PC-3 (cell line): Measurements from ENCODE around the gene IL3RA. TPM values are rescaled to one million over a fixed set of nuclear protein-coding genes. Genes with fewer than 3 reads are reported as not detected.

Experiments
- ATAC-seq: fragments of 200-7000 bp; cut with Tn5 transposase; 2 replicates; pipeline ENCODE4 v1.9.1; 2020; ENCODE audit warnings: mild to moderate bottlenecking, moderate library complexity
- BruUV-seq: library from RNA; stranded (reverse); fragments of 400-500 nt; replicated peaks from 2 replicates; lab custom pipeline; 2021; lab: Mats Ljungman, UMichigan
- CTCF ChIA-PET: fragments of 300-600 bp; sonication (Branson Sonifier 250); formaldehyde crosslinking; loops from one replicate; lab custom pipeline; 2022; ENCODE audit warnings: antibody characterized with exemption; lab: Charles Lee
- POLR2A ChIA-PET: fragments of 300-600 bp; sonication (Branson Sonifier 250); formaldehyde crosslinking; loops from one replicate; lab custom pipeline; 2022; ENCODE audit warnings: antibody characterized with exemption; ENCODE audit not compliant: unreplicated experiment; lab: Charles Lee
- DNase-seq: peaks from one replicate; pipeline ENCODE4 v3.0.0-alpha.2; 2015
- H2AFZ ChIP-seq: fragments of 300-600 bp; sonication (generic); 2 replicates; pipeline ENCODE4 v1.6.0; 2016; ENCODE audit warnings: antibody characterized with exemption, low read length
- H3F3A ChIP-seq: fragments of 300-600 bp; sonication (generic); one replicate; pipeline ENCODE4 v1.6.0; 2017; ENCODE audit warnings: antibody characterized with exemption, low read length, control low read depth, mild to moderate bottlenecking; ENCODE audit not compliant: unreplicated experiment
- H3K27ac ChIP-seq: fragments of 300-600 bp; sonication (generic); 2 replicates; pipeline ENCODE4 v1.5.1; 2016; ENCODE audit warnings: mild to moderate bottlenecking, low read length
- H3K27me3 ChIP-seq: fragments of 300-600 bp; sonication (generic); 2 replicates; pipeline ENCODE4 v1.6.1; 2016; ENCODE audit warnings: low read length, mixed read lengths
- H3K36me3 ChIP-seq: fragments of 300-600 bp; sonication (generic); 2 replicates; pipeline ENCODE4 v1.6.1; 2016; ENCODE audit warnings: low read depth, mixed run types, low read length, mixed read lengths
- H3K4me1 ChIP-seq: fragments of 300-600 bp; sonication (generic); 2 replicates; pipeline ENCODE4 v1.5.1; 2016; ENCODE audit warnings: low read length; ENCODE audit not compliant: insufficient read depth
- H3K4me2 ChIP-seq: fragments of 300-600 bp; sonication (generic); 2 replicates; pipeline ENCODE4 v1.6.0; 2016; ENCODE audit warnings: low read length
- H3K4me3 ChIP-seq: fragments of 300-600 bp; sonication (generic); 2 replicates; pipeline ENCODE4 v1.5.1; 2016; ENCODE audit warnings: mild to moderate bottlenecking, low read length, mixed read lengths
- H3K79me2 ChIP-seq: fragments of 300-600 bp; sonication (generic); 2 replicates; pipeline ENCODE4 v1.6.1; 2017; ENCODE audit warnings: low read length, mixed read lengths
- H3K9ac ChIP-seq: fragments of 300-600 bp; sonication (generic); 2 replicates; pipeline ENCODE4 v1.6.0; 2016; ENCODE audit warnings: mild to moderate bottlenecking, low read length
- H3K9me2 ChIP-seq: fragments of 300-600 bp; sonication (generic); replicated peaks from 2 replicates; pipeline ENCODE4 v1.6.1; 2016; ENCODE audit warnings: mixed run types, low read length, mixed read lengths
- H3K9me3 ChIP-seq: fragments of 300-600 bp; sonication (generic); 2 replicates; pipeline ENCODE4 v1.6.1; 2016; ENCODE audit warnings: low read length, mixed read lengths
- H4K20me1 ChIP-seq: fragments of 300-600 bp; sonication (generic); 2 replicates; pipeline ENCODE4 v1.6.1; 2016; ENCODE audit warnings: low read length, mixed read lengths
- CTCF ChIP-seq: fragments of 300-600 bp; sonication (generic); conservative IDR thresholded peaks from 2 replicates; pipeline ENCODE4 v1.5.1; 2017; ENCODE audit warnings: antibody characterized with exemption, low read depth, mild to moderate bottlenecking, low read length
- EZH2 ChIP-seq: fragments of 300-600 bp; sonication (generic); IDR thresholded peaks from one replicate; pipeline ENCODE4 v1.6.1; 2017; ENCODE audit warnings: antibody characterized with exemption, mild to moderate bottlenecking, low read length; ENCODE audit not compliant: unreplicated experiment
- EZH2phosphoT487 ChIP-seq: fragments of 300-600 bp; sonication (generic); IDR thresholded peaks from 2 replicates; pipeline ENCODE4 v1.6.1; 2018; ENCODE audit warnings: mild to moderate bottlenecking, antibody characterized with exemption, low read length, borderline replicate concordance
- intact Hi-C: fragments of 100-400 bp; cut with micrococcal nuclease; formaldehyde crosslinking; loops from 2 replicates; pipeline ENCODE4 v1.9.0; 2023
- total RNA-seq: library from RNA; depleted of rRNA; stranded (reverse); fragments of >200 nt; gene quantifications from 2 replicates; pipeline ENCODE4 v1.2.3, GENCODE V29; 2014

The IL3RA gene
- total RNA-seq, 1 experiment from 2014 or later = not detected

- Histone ChIP-seq H3K9me3 (no peaks in the 10 kb centered on the region), H3K27me3 (no peaks in the 10 kb centered on the region), H4K20me1 (no peaks in the 10 kb centered on the region), H3K9me2 (no peaks in the 10 kb centered on the region), H3K79me2 (no peaks in the 10 kb centered on the region), H3K4me3 (no peak overlapping the region), H3K4me1 (no peaks in the 10 kb centered on the region), H3K36me3 (no peaks in the 10 kb centered on the region), H2AFZ (no peak overlapping the region), H3K4me2 (no peak overlapping the region), H3K9ac (no peak overlapping the region), H3K27ac (no peak overlapping the region), H3F3A (no peaks in the 10 kb centered on the region)
- ATAC-seq (no peak), DNase-seq (no peak)
- ChIA-PET POLR2A (no interaction called here), CTCF (no interaction called here)
- TF ChIP-seq EZH2phosphoT487 = no peak
- no peak for TF ChIP-seq EZH2
- no peak for TF ChIP-seq CTCF
- BruUV-seq = no TSS peak
- intact Hi-C loops = no loop called here
Observed at GRCh38 chrX:1354036-1355019, 17.7 kb downstream of the IL3RA start.

GRCh38 chrX:1355131-1356046 is 18.8 kb downstream of the IL3RA start:
- Histone ChIP-seq H3K27me3 (no peaks in the 10 kb centered on the region), H3K4me3 (no peak overlapping the region), H3K9ac (no peak overlapping the region), H3K4me2 (no peak overlapping the region), H3K27ac (no peak overlapping the region), H2AFZ (no peak overlapping the region), H3K4me1 (no peaks in the 10 kb centered on the region), H3K9me3 (no peaks in the 10 kb centered on the region), H3K9me2 (no peaks in the 10 kb centered on the region), H3K79me2 (no peaks in the 10 kb centered on the region), H3F3A (no peaks in the 10 kb centered on the region), H3K36me3 (no peaks in the 10 kb centered on the region), H4K20me1 (no peaks in the 10 kb centered on the region)
- TF ChIP-seq EZH2 (no peak), EZH2phosphoT487 (no peak)
- intact Hi-C loops = no loop called here
- ATAC-seq = no peak
- ChIA-PET POLR2A (no interaction called here), CTCF (no interaction called here)
- no peak for DNase-seq
- BruUV-seq = no TSS peak

GRCh38 chrX:1357993-1358392 is 21.4 kb downstream of the IL3RA start:
- Histone ChIP-seq H3K27me3 (no peaks in the 10 kb centered on the region), H3F3A (no peaks in the 10 kb centered on the region), H3K9ac (no peak overlapping the region), H3K4me2 (no peak overlapping the region), H2AFZ (no peak overlapping the region), H3K4me3 (no peak overlapping the region), H3K9me2 (no peaks in the 10 kb centered on the region), H4K20me1 (no peaks in the 10 kb centered on the region), H3K4me1 (no peaks in the 10 kb centered on the region), H3K9me3 (no peaks in the 10 kb centered on the region), H3K36me3 (no peaks in the 10 kb centered on the region), H3K27ac (no peak overlapping the region), H3K79me2 (no peaks in the 10 kb centered on the region)
- TF ChIP-seq EZH2phosphoT487 = no peak
- no peak for TF ChIP-seq EZH2
- TF ChIP-seq CTCF = no peak
- DNase-seq (no peak), ATAC-seq (no peak)
- CTCF ChIA-PET = no interaction called here
- no TSS peak for BruUV-seq
- intact Hi-C loops = no loop called here
- POLR2A ChIA-PET = no interaction called here
